Endothelial cell of umbilical vein (primary cell): ENCODE results near the gene RBL1. TPM values are rescaled to one million over a fixed set of nuclear protein-coding genes. Genes with fewer than 3 reads are reported as not detected.

ENCODE experiments used
- BruUV-seq: library from RNA; stranded (reverse); fragments of 400-500 nt; replicated peaks from 2 replicates; lab custom pipeline; 2021; lab: Mats Ljungman, UMichigan
- CTCF ChIA-PET: fragments of 300-600, 350-600 bp; sonication (Branson Sonifier 250); formaldehyde crosslinking; loops from one replicate; lab custom pipeline; 2021; ENCODE audit warnings: antibody characterized with exemption, inconsistent platforms; lab: Charles Lee
- POLR2A ChIA-PET: fragments of 300-600, 350-600 bp; sonication (Branson Sonifier 250); formaldehyde crosslinking; loops from one replicate; lab custom pipeline; 2021; ENCODE audit warnings: antibody characterized with exemption, inconsistent platforms; lab: Charles Lee
- DNase-seq: peaks from one replicate; pipeline ENCODE4 v3.0.0-alpha.2; 2011; ENCODE audit warnings: low read depth, low spot score
- FAIRE-seq: peaks from 2 replicates; lab custom pipeline; 2011; peaks lifted over from hg19 to GRCh38; lab: Jason Lieb, UNC
- H2AFZ ChIP-seq: 2 replicates; pipeline ENCODE4 v1.6.0; 2012; ENCODE audit warnings: low read depth, low read length, control low read depth, inconsistent platforms
- H3K27ac ChIP-seq: 2 replicates; pipeline ENCODE4 v1.5.1; 2011; ENCODE audit warnings: low read depth, mild to moderate bottlenecking, control low read depth, low read length, moderate library complexity; ENCODE audit not compliant: insufficient read depth
- H3K27me3 ChIP-seq, 2 experiments: 2 replicates each; pipeline versions ENCODE4 v1.6.0 to v1.6.1; 2011; ENCODE audit warnings: low read length in 2 of 2, mixed read lengths in 1 of 2; ENCODE audit not compliant: control insufficient read depth in 2 of 2, insufficient read depth in 2 of 2
- H3K36me3 ChIP-seq, 2 experiments: 2 replicates in 1 of 2; 3 replicates in 1 of 2; pipeline ENCODE4 v1.5.1; 2011; ENCODE audit warnings: low read length in 2 of 2, mild to moderate bottlenecking in 1 of 2, moderate library complexity in 1 of 2; ENCODE audit not compliant: control insufficient read depth in 2 of 2, insufficient read depth in 2 of 2; ENCODE audit errors: extremely low read depth in 1 of 2
- H3K4me1 ChIP-seq: 3 replicates; pipeline ENCODE4 v1.5.1; 2011; ENCODE audit warnings: mild to moderate bottlenecking, low read length; ENCODE audit not compliant: control insufficient read depth, insufficient read depth; ENCODE audit errors: extremely low read depth
- H3K4me2 ChIP-seq: 2 replicates; pipeline ENCODE4 v1.6.1; 2011; ENCODE audit warnings: low read length, control low read depth, mixed read lengths; ENCODE audit not compliant: insufficient read depth
- H3K4me3 ChIP-seq, 3 experiments: fragments of 200-600 bp in 1 of 3; sonication (generic), shearing (Covaris generic) in 1 of 3; replicated peaks in 1 of 3; 2 replicates each; pipeline ENCODE4 v1.5.1; 2011 to 2016; ENCODE audit warnings: control low read depth in 3 of 3, low read length in 3 of 3, mild to moderate bottlenecking in 2 of 3, inconsistent platforms in 1 of 3, low read depth in 1 of 3, moderate library complexity in 1 of 3; ENCODE audit not compliant: insufficient read depth in 1 of 3
- H3K79me2 ChIP-seq: 2 replicates; pipeline ENCODE4 v1.6.0; 2012; ENCODE audit warnings: low read length, inconsistent platforms; ENCODE audit not compliant: control insufficient read depth, insufficient read depth
- H3K9ac ChIP-seq: replicated peaks from 2 replicates; pipeline ENCODE3; 2011; ENCODE audit warnings: low read length, control low read depth; ENCODE audit not compliant: insufficient read depth; ENCODE audit errors: extremely low read depth
- H3K9me1 ChIP-seq: replicated peaks from 3 replicates; pipeline ENCODE4 v1.6.0; 2011; ENCODE audit warnings: mild to moderate bottlenecking, low read length; ENCODE audit not compliant: control insufficient read depth, insufficient read depth; ENCODE audit errors: extremely low read depth
- H3K9me3 ChIP-seq: replicated peaks from 2 replicates; pipeline ENCODE4 v1.5.1; 2012; ENCODE audit warnings: low read length, inconsistent platforms; ENCODE audit not compliant: control insufficient read depth, insufficient read depth
- H4K20me1 ChIP-seq: replicated peaks from 2 replicates; pipeline ENCODE3; 2011; ENCODE audit warnings: mild to moderate bottlenecking, low read length; ENCODE audit not compliant: control insufficient read depth, insufficient read depth; ENCODE audit errors: extremely low read depth
- CTCF ChIP-seq, 2 donors: IDR thresholded peaks; 1 replicate in 1 of 2; 2 replicates in 1 of 2; pipeline ENCODE4 v1.5.1; 2011; ENCODE audit warnings: low read length in 2 of 2, mild to moderate bottlenecking in 2 of 2, moderate library complexity in 2 of 2, control low read depth in 1 of 2, inconsistent platforms in 1 of 2, low read depth in 1 of 2; ENCODE audit not compliant: insufficient read depth in 1 of 2; ENCODE audit errors: extremely low read depth in 1 of 2
- EZH2 ChIP-seq: IDR thresholded peaks from 2 replicates; pipeline ENCODE4 v1.6.1; 2012; ENCODE audit warnings: borderline replicate concordance, low read depth, mild to moderate bottlenecking, moderate library complexity, low read length, inconsistent platforms; ENCODE audit not compliant: severe bottlenecking
- FOS ChIP-seq: IDR thresholded peaks from 2 replicates; pipeline ENCODE4 v1.6.1; 2011; ENCODE audit warnings: mild to moderate bottlenecking, low read length, moderate library complexity, borderline replicate concordance; ENCODE audit not compliant: insufficient read depth
- GATA2 ChIP-seq: IDR thresholded peaks from 2 replicates; pipeline ENCODE4 v1.7.0; 2011; ENCODE audit warnings: low read depth, mild to moderate bottlenecking, moderate library complexity, mixed read lengths, low read length; ENCODE audit not compliant: insufficient read length, insufficient read depth
- JUN ChIP-seq: IDR thresholded peaks from 2 replicates; pipeline ENCODE4 v1.6.1; 2011; ENCODE audit warnings: borderline replicate concordance, low read depth; ENCODE audit not compliant: insufficient read length, insufficient read depth
- MAX ChIP-seq: IDR thresholded peaks from 2 replicates; pipeline ENCODE4 v1.6.1; 2011; ENCODE audit not compliant: insufficient read depth, insufficient read length
- MYC ChIP-seq: IDR thresholded peaks from one replicate; pipeline ENCODE4 v1.6.1; 2011; ENCODE audit warnings: mild to moderate bottlenecking, low read depth, low read length
- POLR2A ChIP-seq: IDR thresholded peaks from 2 replicates; pipeline ENCODE4 v1.6.1; 2012; ENCODE audit warnings: low read depth, mild to moderate bottlenecking, control low read depth, low read length
- POLR2AphosphoS5 ChIP-seq: IDR thresholded peaks from 2 replicates; pipeline ENCODE4 v1.6.1; 2012; ENCODE audit warnings: low read depth, mild to moderate bottlenecking, control low read depth, low read length, moderate library complexity; ENCODE audit not compliant: insufficient read depth
- dilution Hi-C: fragments of 300-500 bp; cut with MboI; formaldehyde crosslinking; loops from one replicate; pipeline ENCODE4 v1.15.0; 2019; ENCODE audit warnings: low sequenced_read_pairs; ENCODE audit not compliant: extremely low pct_ligation_motif_present
- intact Hi-C: fragments of 100-400 bp; cut with micrococcal nuclease; formaldehyde crosslinking; loops from one replicate; pipeline ENCODE4 v1.10.0; 2022
- polyA plus RNA-seq, 4 experiments: library from polyadenylated mRNA; depleted of rRNA in 3 of 4; stranded (reverse) in 3 of 4; unstranded in 1 of 4; fragments of >200 nt; gene quantifications; 2 replicates each; pipeline versions ENCODE4 v1.2.1 to v1.2.3, GENCODE V29; 2011 to 2012; ENCODE audit warnings: missing spikeins in 1 of 4
- total RNA-seq: library from RNA; stranded (reverse); gene quantifications from 2 replicates; pipeline ENCODE4 v1.2.3, GENCODE V29; 2021

The RBL1 gene
- total and polyA plus RNA-seq, 2 donors (not counting 3 experiments of a cell fraction or from before 2014, with no cell fraction given) = 3.1 to 20.1 TPM

DNA sequence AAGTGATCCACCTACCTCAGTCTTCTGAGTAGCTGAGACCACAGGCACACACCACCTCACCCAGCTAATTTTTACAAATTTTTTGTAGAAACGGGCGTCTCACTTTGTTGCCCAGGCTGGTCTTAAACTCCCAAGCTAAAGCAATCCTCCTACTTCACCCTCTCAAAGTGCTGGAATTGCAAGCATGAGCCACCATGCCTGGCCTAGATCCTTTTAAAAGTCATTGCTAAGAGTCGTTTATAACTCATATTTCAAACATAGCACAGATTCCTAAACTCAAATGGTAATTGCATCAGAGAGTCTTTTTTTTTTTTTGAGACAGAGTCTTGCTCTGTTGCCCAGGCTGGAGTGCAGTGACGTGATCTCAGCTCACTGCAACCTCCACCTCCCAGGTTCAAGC lies 136.6 kb downstream of the RBL1 start:
- intact Hi-C loops = no loop called here
- CTCF ChIA-PET = no interaction called here

More for the DNA sequence above, 136.6 kb downstream of the RBL1 start:
- H3K9me3 ChIP-seq = no peaks in the 10 kb centered on the region
- BruUV-seq = no TSS peak
- dilution Hi-C loops = no loop called here
- no peaks in the 10 kb centered on the region for H3K36me3 ChIP-seq
- H3K27me3 ChIP-seq = no peaks in the 10 kb centered on the region
- H2AFZ ChIP-seq = no peak overlapping the region
- no peak for TF ChIP-seq FOS
- TF ChIP-seq GATA2 = no peak
- no peak for TF ChIP-seq CTCF (IDR thresholded peaks at IDR 0.05; ENCODE audit: extremely low read depth in 1 of 2, insufficient read depth in 1 of 2, low read depth in 1 of 2, low read length in 2 of 2)
- TF ChIP-seq POLR2AphosphoS5 = no peak
- no peak for TF ChIP-seq MAX
- no peak for TF ChIP-seq MYC
- no peak for TF ChIP-seq EZH2
- TF ChIP-seq POLR2A = no peak
- no peak for TF ChIP-seq JUN
- H3K27ac ChIP-seq = no peak overlapping the region
- no peaks in the 10 kb centered on the region for H3K4me1 ChIP-seq
- FAIRE-seq = no peak
- H3K4me2 ChIP-seq = no peak overlapping the region
- DNase-seq = no peak
- no peaks in the 10 kb centered on the region for H4K20me1 ChIP-seq
- H3K4me3 ChIP-seq = no peak overlapping the region
- POLR2A ChIA-PET = no interaction called here
- H3K9ac ChIP-seq = no peak overlapping the region
- no peaks in the 10 kb centered on the region for H3K9me1 ChIP-seq
- no peaks in the 10 kb centered on the region for H3K79me2 ChIP-seq
